ENCODE results near the gene ATG4B.

Gene ATG4B

GRCh38 chr2:241613017-241613780 lies 24.3 kb upstream of the ATG4B start:
- no peak for DNase-seq

- no peak for DNase-seq
These were observed 22.5 kb upstream of the ATG4B start for GRCh38 chr2:241615041-241615440.

DNA sequence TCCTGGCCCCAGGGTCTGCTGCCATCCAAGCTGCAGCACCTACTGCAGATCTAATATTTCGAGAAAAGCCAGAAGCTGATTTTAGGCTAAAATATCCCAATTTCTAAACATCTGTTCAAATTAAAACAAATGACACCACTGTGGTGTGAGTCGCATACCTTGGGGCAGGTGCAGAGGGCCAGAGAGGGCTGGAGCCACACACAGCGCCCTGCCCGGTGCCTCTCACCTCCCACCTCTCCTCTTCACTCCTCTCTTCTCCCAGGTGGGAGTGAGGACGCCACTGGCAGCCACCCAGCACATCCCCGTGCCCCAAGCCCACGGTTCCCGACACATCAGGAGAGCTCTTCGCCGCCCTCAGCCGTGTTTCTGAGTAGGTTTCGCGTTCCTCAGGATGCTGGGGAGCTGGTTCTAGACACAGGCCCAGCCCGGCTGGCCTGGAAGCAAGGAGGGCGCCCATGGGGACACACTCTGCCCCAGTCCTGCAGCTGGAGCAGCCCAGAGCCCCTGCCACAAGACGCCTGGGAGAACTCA lies 21.9 kb upstream of the ATG4B start:
- DNase-seq, result no peak

DNA sequence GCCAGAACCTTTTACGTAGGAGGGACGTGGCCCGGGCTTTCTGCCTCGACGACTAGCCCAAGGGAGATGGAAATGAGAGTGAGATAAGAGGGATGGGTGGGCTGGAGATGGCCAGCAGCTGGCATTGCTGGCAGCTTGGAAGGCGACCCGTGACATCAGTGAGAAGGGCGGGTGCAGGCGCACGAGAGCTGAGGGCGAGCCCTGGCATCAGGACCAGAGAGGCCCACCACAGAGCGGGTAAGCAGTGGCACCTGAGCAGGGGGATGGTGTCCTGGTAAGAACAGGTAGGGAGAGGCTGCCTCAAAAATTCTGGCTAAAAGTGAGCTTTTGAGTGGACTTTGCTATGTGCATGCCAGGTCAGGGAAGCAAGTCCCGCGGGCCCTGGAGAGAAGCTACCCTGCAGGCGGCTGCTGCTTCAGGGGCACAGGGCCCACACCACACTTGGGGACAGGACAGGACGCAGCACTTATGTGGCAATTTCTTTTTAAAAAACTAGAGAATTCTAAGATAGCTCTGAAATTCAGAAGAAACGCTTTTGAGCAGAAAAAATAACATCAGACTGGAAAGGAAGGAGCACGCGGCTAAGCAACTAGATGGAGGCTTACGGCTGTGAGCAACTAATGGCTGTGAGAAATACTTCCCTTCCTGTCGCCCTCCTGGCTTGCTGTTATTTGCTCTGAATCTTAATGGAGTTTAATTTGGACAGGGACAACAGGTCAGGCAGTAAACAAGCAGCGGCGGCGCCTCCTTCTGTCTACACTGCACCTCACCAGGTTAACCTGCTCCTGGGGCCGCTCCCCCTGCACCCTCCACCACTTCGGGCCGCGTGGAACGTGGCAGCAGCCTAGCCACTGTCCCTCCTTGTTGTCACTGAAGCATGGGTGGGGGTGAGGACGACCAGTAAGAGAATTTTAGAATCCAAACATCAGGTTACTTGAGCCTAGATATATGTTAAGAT lies 21.0 kb upstream of the ATG4B start:
- no peak for DNase-seq

- no peak for DNase-seq
These were observed 19.9 kb upstream of the ATG4B start for GRCh38 chr2:241617431-241618154.

- DNase-seq, result no peak
These were observed 19.1 kb upstream of the ATG4B start for GRCh38 chr2:241618296-241618805.

DNA sequence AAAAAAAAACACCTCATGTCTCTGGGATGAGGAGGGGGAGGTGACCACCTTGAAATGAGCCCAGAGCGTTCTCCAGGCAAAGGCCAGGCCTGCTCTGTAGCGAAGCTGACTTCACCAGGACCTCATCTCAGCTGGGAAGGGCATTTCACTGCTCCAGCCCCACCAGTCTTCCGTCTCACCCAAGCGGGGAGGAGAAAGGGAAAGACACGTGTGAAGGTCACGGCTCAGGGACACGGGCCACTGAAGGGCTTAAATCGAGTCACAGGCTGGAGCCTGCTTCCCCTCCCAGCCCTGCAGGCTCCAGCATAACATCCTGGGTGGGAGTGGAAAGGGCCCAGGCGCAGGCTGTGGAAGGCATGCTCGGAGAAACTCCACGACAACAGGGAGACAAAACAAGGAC lies 18.7 kb upstream of the ATG4B start:
- no peak for DNase-seq

GRCh38 chr2:241619597-241620418 lies 17.7 kb upstream of the ATG4B start:
- no peak for DNase-seq

- peak; percentile 20 for DNase-seq
These were observed 17.1 kb upstream of the ATG4B start for GRCh38 chr2:241620419-241620769.

DNA sequence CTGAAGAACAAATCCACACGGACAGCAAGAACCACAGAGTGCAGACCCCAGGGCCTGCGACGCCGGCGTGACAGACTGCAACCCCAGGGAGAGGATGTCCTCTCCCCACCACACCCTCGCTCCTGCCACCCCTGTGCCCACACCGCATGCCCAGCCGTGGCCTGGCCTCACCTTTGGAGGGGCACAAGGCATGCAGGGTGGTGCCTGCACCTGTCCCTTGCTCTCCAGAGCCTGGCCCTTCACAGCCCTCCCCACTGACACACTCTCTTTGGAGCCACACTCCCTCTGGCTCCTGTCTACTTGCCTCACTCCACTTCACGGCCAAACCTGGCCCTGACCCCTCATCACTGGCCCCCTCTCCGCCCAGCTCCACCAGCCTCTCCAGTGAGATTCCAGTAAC lies 9.8 kb upstream of the ATG4B start:
- no peak for DNase-seq

DNA sequence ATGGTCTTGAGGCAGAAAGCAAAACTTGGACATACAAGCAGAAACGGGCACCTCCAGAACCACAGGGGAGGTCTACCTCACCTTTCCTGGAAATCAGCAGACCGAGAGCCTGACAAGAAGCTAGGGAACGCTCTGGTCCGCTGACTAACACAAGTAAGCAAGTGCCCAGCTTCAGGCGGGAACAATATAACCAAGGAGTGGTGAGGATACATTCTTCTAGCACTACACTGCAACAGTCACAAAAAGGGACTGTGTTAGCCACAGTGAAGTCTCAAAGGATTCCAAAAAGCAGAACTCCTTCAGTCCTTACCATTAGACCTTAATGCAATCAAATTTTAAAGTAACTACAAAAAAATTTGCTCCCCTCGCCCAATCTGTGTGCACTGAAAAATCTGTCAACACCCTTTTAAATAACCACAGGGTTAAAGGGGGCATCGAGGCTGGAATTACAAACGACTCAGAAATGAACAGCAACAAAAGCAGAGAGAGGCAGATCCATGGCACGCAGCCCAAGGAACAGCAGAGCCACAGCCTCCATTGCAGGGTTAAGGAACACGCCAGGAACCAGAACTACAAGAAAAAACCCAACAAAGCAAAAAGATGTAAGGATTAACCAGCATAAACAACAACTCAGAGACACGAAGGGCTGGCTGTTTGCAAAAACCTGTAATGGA lies 7.6 kb upstream of the ATG4B start:
- peak; percentile 31 for DNase-seq

DNA sequence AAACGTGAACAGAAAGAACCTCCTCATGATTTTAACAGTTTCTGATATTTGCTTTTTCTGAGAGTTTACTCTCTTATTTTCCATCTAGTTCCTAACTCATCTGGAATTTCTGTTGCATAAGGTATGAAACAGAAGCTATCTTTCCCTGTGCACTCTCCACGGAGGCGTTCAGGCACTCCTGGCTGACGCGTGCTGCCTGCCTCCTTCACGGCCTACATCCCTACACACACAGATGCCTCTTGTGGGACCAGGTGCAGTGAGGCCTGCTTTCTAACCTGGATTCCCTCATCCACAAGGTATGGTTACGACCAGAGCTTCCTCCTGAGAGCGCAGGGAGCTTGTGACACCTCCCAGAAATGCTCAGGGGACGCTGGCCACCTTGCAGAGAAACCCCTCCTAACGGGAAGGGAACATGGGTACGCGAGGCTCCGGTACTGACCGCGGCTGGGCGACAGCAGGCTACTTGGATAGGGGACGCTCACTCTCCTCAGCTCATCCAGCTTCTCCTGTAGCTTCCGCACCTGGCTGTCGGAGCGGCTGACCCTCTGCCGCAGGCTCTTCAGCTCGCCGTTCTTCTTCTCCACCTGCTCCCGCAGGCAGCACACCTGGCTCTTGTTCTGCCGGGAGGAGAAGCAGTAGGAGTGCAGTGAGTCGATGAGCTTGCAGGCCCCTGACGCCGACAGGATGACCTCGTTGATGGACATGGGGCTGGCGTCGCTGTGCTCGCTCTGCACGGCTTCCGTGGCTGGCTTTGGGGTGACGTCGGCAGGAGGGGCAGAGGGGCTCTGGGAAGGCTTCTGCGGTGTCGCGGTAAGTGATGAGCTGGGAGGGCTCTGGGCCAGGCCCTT lies 4.8 kb upstream of the ATG4B start:
- no peak for DNase-seq

- DNase-seq, result no peak
These were observed 3.9 kb upstream of the ATG4B start for GRCh38 chr2:241633561-241633960.

- no peak for DNase-seq
These were observed 1.7 kb upstream of the ATG4B start for GRCh38 chr2:241635756-241636155.

DNA sequence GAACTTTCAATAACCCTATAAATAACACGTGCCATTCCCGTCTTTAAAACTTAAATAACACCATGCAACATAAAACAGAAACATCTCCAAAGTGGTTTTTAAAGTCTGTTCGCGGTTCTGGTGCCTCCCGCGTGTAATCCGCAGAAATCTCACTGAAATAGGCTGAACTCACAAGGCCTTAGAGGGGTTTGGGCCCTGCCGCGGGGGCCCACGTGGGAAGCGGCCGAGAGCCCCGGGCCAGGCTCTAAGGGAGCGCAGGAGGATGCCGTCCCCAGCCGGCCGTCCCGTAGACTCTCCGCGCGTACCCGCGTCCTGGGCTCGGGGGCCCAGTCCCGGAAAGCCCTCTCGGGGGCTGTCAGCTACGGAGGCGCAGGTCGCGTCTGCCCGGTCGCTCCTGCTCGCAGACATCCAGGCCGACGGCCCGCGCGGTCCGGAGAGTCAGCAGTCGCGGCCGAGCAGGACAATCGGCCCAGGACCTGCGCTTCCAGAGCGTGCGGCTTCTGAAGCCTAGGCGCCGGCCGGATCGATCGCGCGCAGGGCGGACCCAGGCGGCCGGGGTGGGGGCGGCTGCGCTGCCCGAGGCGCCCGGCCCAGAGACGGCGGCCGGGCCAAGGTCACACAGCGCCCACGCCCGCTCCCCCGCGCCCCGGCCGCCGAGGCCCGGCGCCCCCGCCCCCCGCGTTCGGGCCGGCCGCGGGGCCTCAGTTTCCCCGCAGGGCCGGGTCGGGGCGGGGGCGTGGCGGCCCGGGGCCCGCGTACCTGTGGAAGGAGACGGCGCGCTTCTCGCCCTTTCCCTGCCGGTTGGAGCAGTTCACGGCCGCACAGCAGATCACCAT lies 1.1 kb upstream of the ATG4B start:
- DNase-seq, result peak; percentile 21

DNA sequence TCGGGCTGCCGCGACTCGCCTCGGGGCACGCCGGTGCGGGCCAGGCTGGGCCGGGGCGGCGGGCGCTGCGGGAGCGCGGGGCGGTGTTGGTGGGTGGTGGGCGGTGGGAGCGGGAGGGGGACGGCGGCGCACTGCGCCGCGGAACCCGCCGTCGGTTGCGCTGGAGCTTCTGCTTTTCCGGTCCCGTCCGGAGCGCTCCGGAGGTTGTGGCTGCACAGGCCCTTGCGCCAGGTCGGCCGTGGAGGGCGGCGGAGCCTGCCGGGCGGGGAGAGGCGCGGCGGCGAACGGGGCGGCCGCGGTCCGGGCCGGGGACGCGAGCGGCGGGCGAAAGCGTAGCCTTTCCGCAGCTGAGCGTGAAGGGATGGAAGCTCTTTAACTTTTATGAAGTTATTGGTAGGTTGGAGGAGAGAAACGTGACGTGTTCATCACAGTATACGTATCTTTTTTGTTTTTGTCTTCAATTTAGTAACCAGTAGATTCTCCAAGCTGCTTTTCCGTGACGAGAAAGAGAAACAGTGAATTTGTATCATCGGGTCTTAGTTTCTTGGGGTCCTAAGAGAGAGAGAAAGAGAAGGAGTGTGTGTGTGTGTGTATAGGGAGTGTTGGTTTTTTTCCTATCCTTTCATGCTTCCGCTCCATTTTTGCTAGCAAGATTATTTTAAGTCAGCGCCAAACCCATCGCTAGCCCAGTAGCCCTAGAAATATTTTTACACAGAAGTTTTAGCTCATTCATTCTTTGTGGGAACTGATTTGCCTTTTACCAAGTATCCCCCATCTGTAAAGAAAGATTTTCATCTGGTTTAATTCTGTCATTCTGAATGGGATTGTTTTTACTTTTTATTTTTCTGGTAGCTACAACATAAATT lies 535 bp downstream of the ATG4B start:
- no peak for DNase-seq

DNA sequence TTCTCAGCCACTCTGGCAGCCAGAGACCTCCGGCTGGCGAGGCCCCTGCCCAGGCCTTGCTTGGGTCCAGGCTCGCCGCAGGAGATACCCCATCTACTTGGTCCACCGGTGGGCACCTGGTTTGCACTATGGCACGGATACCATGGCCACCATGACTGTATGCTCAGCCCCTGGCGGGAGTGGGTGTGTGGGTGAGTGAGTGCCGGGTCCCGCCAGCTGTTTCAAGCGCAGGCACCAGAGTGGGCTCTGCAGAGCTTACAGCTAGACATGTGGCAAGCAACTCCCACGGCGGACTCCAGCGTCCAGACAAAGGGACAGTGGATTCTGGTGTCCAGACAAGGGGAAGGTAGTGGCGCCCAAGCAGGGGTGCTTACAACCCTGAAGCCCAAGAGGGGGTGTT lies 1.4 kb downstream of the ATG4B start:
- no peak for DNase-seq

DNA sequence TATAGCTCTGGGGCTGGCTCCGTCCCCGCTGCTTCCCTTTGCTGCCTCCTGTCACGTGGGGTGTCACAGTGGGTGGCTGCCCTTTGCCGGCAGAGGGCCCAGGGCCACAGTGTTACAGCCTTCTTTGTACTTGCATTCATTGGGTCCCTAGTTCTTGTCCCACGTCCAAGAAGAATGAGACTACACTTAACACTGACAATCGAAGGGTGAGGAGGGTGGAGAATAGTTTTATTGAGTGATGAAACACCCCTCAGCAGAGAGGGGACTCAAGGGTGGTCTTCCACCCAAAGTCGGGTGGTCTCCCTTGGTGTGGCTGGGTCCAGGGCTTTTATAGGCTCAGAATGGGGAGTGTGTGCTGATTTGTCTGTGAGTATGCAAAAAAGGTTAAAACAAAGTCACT lies 1.9 kb downstream of the ATG4B start:
- DNase-seq, result no peak

Data from fibroblast of skin of right quadriceps (primary cell).